Esophagus muscularis mucosa (tissue), 3 donors: Measurements from ENCODE around the gene VTN.

Source experiments
- CTCF ChIP-seq, 3 experiments: fragments of 200-600 bp in 2 of 3; fragments of 450-650 bp in 1 of 3; sonication (generic) in 2 of 3; IDR thresholded peaks; one replicate each; pipeline ENCODE4 v1.5.1; 2017 to 2019; ENCODE audit warnings: antibody characterized with exemption in 3 of 3, mild to moderate bottlenecking in 2 of 3, moderate library complexity in 1 of 3
- POLR2A ChIP-seq: fragments of 450-650 bp; IDR thresholded peaks from one replicate; pipeline ENCODE4 v1.6.1; 2017; ENCODE audit warnings: antibody characterized with exemption, moderate library complexity, mild to moderate bottlenecking, low read depth

GRCh38 chr17:28386391-28386790 is 16.3 kb upstream of the VTN start:
- no peak for TF ChIP-seq POLR2A
- TF ChIP-seq CTCF (IDR thresholded peaks at IDR 0.05), result no peak
